GM12878 (cell line): ENCODE data around the gene ADAM19. TPM values are rescaled to one million over a fixed set of nuclear protein-coding genes. Genes with fewer than 3 reads are reported as not detected.

Experiments
- ATAC-seq: fragments of 200-7000 bp; cut with Tn5 transposase; 3 replicates; pipeline ENCODE4 v1.9.1; 2020; ENCODE audit warnings: mild to moderate bottlenecking, moderate library complexity
- BruUV-seq: library from RNA; stranded (reverse); fragments of 400-500 nt; replicated peaks from 2 replicates; lab custom pipeline; 2021; lab: Mats Ljungman, UMichigan
- CTCF ChIA-PET: fragments of 300-600 bp; sonication (Branson Sonifier 250); formaldehyde crosslinking; extraction: SDS; loops from one replicate; lab custom pipeline; 2021; ENCODE audit warnings: inconsistent platforms; lab: Yijun Ruan, JAX
- POLR2A ChIA-PET: fragments of 350-600 bp; formaldehyde crosslinking; extraction: SDS; loops from one replicate; lab custom pipeline; 2021; ENCODE audit warnings: inconsistent platforms; lab: Charles Lee
- RAD21 ChIA-PET: fragments of 300-600 bp; sonication (Branson Sonifier 250); formaldehyde crosslinking; loops from one replicate; lab custom pipeline; 2023; ENCODE audit warnings: antibody characterized with exemption; ENCODE audit not compliant: unreplicated experiment; lab: Charles Lee
- SMC1A ChIA-PET: fragments of 300-600 bp; sonication (Branson Sonifier 250); formaldehyde crosslinking; loops from one replicate; lab custom pipeline; 2023; ENCODE audit not compliant: unreplicated experiment, uncharacterized antibody; lab: Charles Lee
- DNase-seq: peaks from one replicate; pipeline ENCODE4 v3.0.0-alpha.2; 2011; ENCODE audit warnings: low read depth, low spot score
- FAIRE-seq: peaks from 3 replicates; lab custom pipeline; 2011; peaks lifted over from hg19 to GRCh38; lab: Jason Lieb, UNC
- H2AFZ ChIP-seq: 2 replicates; pipeline ENCODE4 v1.6.0; 2011; ENCODE audit warnings: low read depth, low read length, control low read depth; ENCODE audit not compliant: control insufficient read depth
- H3K27ac ChIP-seq: 2 replicates; pipeline ENCODE4 v1.5.1; 2011; ENCODE audit warnings: control low read depth; ENCODE audit not compliant: control insufficient read depth, insufficient read depth
- H3K27me3 ChIP-seq, 2 experiments: replicated peaks in 1 of 2; 2 replicates each; pipeline versions ENCODE4 v1.6.0 to v1.6.1; 2011; ENCODE audit warnings: low read length in 1 of 2; ENCODE audit not compliant: control insufficient read depth in 2 of 2, insufficient read depth in 2 of 2
- H3K36me3 ChIP-seq, 2 experiments: 2 replicates each; pipeline ENCODE4 v1.5.1; 2011; ENCODE audit warnings: low read length in 1 of 2; ENCODE audit not compliant: control insufficient read depth in 2 of 2, insufficient read depth in 2 of 2
- H3K4me1 ChIP-seq: 2 replicates; pipeline ENCODE4 v1.6.1; 2011; ENCODE audit warnings: mild to moderate bottlenecking, low read length, moderate library complexity, mixed read lengths; ENCODE audit not compliant: control insufficient read depth, insufficient read depth
- H3K4me2 ChIP-seq: 2 replicates; pipeline ENCODE4 v1.6.0; 2011; ENCODE audit warnings: control low read depth; ENCODE audit not compliant: control insufficient read depth, insufficient read depth
- H3K4me3 ChIP-seq: fragments of 200-600 bp; sonication (generic); 2 replicates; pipeline ENCODE4 v1.5.1; 2016
- H3K79me2 ChIP-seq: 2 replicates; pipeline ENCODE4 v1.6.0; 2011; ENCODE audit warnings: low read length; ENCODE audit not compliant: control insufficient read depth, insufficient read depth
- H3K9ac ChIP-seq: 2 replicates; pipeline ENCODE4 v1.8.0; 2011; ENCODE audit warnings: low read length, control low read depth, mixed read lengths; ENCODE audit not compliant: control insufficient read depth, insufficient read depth
- H3K9me3 ChIP-seq: replicated peaks from 3 replicates; pipeline ENCODE4 v1.5.1; 2011; ENCODE audit warnings: mild to moderate bottlenecking, low read length; ENCODE audit not compliant: control insufficient read depth, insufficient read depth
- H4K20me1 ChIP-seq: 2 replicates; pipeline ENCODE4 v1.6.0; 2011; ENCODE audit not compliant: control insufficient read depth, insufficient read depth
- BRCA1 ChIP-seq: IDR thresholded peaks from 2 replicates; pipeline ENCODE4 v1.6.1; 2011; ENCODE audit warnings: low read depth, low read length, improper control_type of control experiment
- CBX5 ChIP-seq: sonication (generic); IDR thresholded peaks from 2 replicates; pipeline ENCODE4 v1.6.1; 2016; ENCODE audit warnings: low read depth, moderate library complexity, mild to moderate bottlenecking, inconsistent platforms
- CREM ChIP-seq: IDR thresholded peaks from 2 replicates; pipeline ENCODE4 v1.6.1; 2014; ENCODE audit warnings: antibody characterized with exemption, low read depth
- FOXM1 ChIP-seq: IDR thresholded peaks from 2 replicates; pipeline ENCODE4 v1.6.1; 2012; ENCODE audit warnings: low read depth, mild to moderate bottlenecking, inconsistent platforms, low read length, moderate library complexity
- MAX ChIP-seq: IDR thresholded peaks from 2 replicates; pipeline ENCODE4 v1.6.1; 2012; ENCODE audit warnings: low read depth, low read length, improper control_type of control experiment
- MYB ChIP-seq: fragments of 150-350 bp; IDR thresholded peaks from 2 replicates; pipeline ENCODE4 v1.6.1; 2014; ENCODE audit warnings: mild to moderate bottlenecking, low read depth, low read length, borderline replicate concordance
- RFX5 ChIP-seq: IDR thresholded peaks from 2 replicates; pipeline ENCODE4 v1.6.1; 2011; ENCODE audit warnings: low read depth, low read length, improper control_type of control experiment
- STAT3 ChIP-seq: IDR thresholded peaks from 2 replicates; pipeline ENCODE4 v1.6.1; 2011; ENCODE audit warnings: low read depth, low read length, improper control_type of control experiment
- TARDBP ChIP-seq: IDR thresholded peaks from 2 replicates; pipeline ENCODE4 v1.6.1; 2016; ENCODE audit warnings: borderline replicate concordance
- WGBS: methylation state at CpG from one replicate; pipeline ENCODE4 v1.1.6; 2016; ENCODE audit warnings: low lambda C conversion rate; ENCODE audit not compliant: insufficient replicate concordance, insufficient coverage; ENCODE audit errors: missing lambda C conversion rate; 5-methylcytosine and 5-hydroxymethylcytosine counted together
- in situ Hi-C: fragments of 300-500 bp; cut with MboI; formaldehyde crosslinking; loops from 9 replicates; pipeline ENCODE4 v1.14.3; 2018; ENCODE audit warnings: mixed read lengths
- intact Hi-C: fragments of 100-400 bp; cut with micrococcal nuclease; formaldehyde crosslinking; loops from one replicate; pipeline ENCODE4 v1.14.2; 2022; ENCODE audit not compliant: unreplicated experiment
- polyA plus RNA-seq, 11 experiments: library from polyadenylated mRNA; depleted of rRNA in 4 of 11; unstranded in 6 of 11; stranded (reverse) in 5 of 11; fragments of >200 nt; fragmentation: Nextera tagmentation in 4 of 11; fragmentation: Illumina TruSeq in 1 of 11; extraction: Ambion mirVana in 4 of 11; extraction: Trizol in 1 of 11; gene quantifications; 1 replicate in 1 of 11; 2 replicates in 10 of 11; pipeline versions ENCODE4 v1.2.1 to v1.2.3, GENCODE V29; 2011 to 2016; ENCODE audit warnings: inconsistent platforms in 2 of 11, missing spikeins in 2 of 11, low read depth in 1 of 11
- total RNA-seq, 4 experiments: library from RNA; depleted of rRNA in 3 of 4; stranded (reverse); fragments of >200 nt in 3 of 4; fragmentation: Illumina TruSeq in 1 of 4; extraction: Trizol in 1 of 4; gene quantifications; 2 replicates each; pipeline versions ENCODE4 v1.2.1 to v1.2.3, GENCODE V29; 2013 to 2021
- TF ChIP-seq, protein P1 (sequence below): IDR thresholded peaks from 2 replicates; pipeline ENCODE4 v1.6.1; 2011; ENCODE audit warnings: borderline replicate concordance, low read depth, mild to moderate bottlenecking, moderate library complexity, mixed read lengths, low read length; ENCODE audit not compliant: insufficient read depth; ENCODE audit errors: extremely low read length
- TF ChIP-seq, protein P2 (sequence below): IDR thresholded peaks from 2 replicates; pipeline ENCODE4 v1.6.1; 2011; ENCODE audit warnings: mild to moderate bottlenecking, low read depth, low read length, moderate library complexity; ENCODE audit not compliant: insufficient replicate concordance
- TF ChIP-seq, protein P3 (sequence below): IDR thresholded peaks from 2 replicates; pipeline ENCODE4 v1.6.1; 2012; ENCODE audit warnings: improper control_type of control experiment, low read depth, low read length; ENCODE audit not compliant: insufficient replicate concordance

The ADAM19 gene
- total and polyA plus RNA-seq, 10 of the 15 experiments (the other 5 are each of a cell fraction or from before 2014, with no cell fraction given): 16.0 to 92.8 (median 44.7) TPM

DNA sequence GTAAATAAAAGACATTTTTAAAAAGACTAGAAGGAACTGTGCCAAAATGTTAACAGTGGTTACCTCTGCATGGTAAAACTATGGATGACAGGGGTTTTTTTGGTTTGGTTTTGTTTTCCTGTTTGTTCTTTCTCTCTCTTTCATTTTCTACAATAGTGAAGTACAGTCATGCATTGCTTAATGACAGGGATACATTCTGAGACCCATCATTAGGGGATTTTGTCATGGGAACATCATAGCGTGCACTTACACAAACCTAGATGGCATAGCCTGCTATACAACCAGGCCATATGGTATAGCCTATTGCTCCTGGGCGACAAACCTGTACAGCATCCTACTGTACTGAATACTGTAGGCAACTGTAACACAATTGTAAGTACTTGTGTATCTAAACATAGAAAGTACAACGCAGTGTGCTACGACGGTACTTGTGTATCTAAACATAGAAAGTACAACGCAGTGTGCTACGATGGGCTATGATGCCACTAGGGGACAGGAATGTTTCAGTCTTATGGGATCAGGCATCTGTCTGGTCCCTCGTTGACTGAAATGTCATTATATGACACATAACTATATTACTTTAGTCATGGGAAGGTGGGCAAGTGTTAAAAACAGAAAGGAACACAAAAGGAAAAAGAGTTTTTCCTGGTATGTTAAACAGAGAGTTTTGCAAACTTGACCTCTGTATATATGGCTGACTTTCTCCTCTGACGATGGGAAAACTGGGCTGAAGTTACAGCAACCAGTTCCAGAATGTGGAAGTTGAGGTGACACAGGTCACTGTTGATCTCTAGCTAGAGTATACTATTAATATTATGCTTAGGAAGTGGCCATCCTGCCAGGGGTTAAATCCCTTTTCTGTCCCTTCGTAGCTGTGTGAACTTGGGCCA lies 7.4 kb upstream of the ADAM19 start:
- H3K79me2 ChIP-seq: no peaks in the 10 kb centered on the region
- no TSS peak for BruUV-seq
- H4K20me1 ChIP-seq: no peaks in the 10 kb centered on the region
- H3K4me1 ChIP-seq: peaks cover 33% of the 10 kb centered on the region
- peak; percentile 35 for FAIRE-seq
- ChIA-PET CTCF (interaction anchor here (0.9 to 3.5 kb wide), 9 partner anchors 11 to 240 kb away, joined by 3 to 16 read pairs (median 4); no protein-coding TSS in a partner anchor), POLR2A (interaction anchor here (0.7 to 4.0 kb wide), 6 partner anchors 11 to 148 kb away, joined by 3 to 18 read pairs (median 4); no protein-coding TSS in a partner anchor), RAD21 (interaction anchor here (0.5 to 4.6 kb wide), 6 partner anchors 12 to 64 kb away, joined by 3 to 47 read pairs (median 4); no protein-coding TSS in a partner anchor), SMC1A (interaction anchor here (0.9 to 8.3 kb wide), 11 partner anchors 10 to 161 kb away, joined by 3 to 146 read pairs (median 4); partner anchors contain the start of gene LSM11)
- intact Hi-C loops (loop anchor here (1.0 kb wide), 1 partner anchor 11 kb away; no protein-coding TSS in a partner anchor), in situ Hi-C loops (no loop called here)
- H2AFZ ChIP-seq: peak overlapping the region; percentile 11
- peak overlapping the region; percentile 52 for H3K4me2 ChIP-seq
- peaks cover 2% of the 10 kb centered on the region; the same call in 1 of the 3 replicates for H3K9me3 ChIP-seq
- H3K4me3 ChIP-seq: no peak overlapping the region
- H3K9ac ChIP-seq: no peak overlapping the region
- ATAC-seq: peak; percentile 85
- 11% methylated on average over 10 of the region's 10 CpGs for WGBS
- H3K27ac ChIP-seq: peak overlapping the region; percentile 23; the same call in 1 of the 2 replicates
- no peaks in the 10 kb centered on the region for H3K36me3 ChIP-seq
- H3K27me3 ChIP-seq: no peaks in the 10 kb centered on the region
- no peak for DNase-seq
- TF ChIP-seq RFX5: no peak
- TF ChIP-seq BRCA1: no peak
- no peak for TF ChIP-seq CBX5
- TF ChIP-seq STAT3: 0 out of 2 replicates have a peak, but pooled peaks have one; percentile 44
- peak; percentile 42; the same call in 1 of the 2 replicates for TF ChIP-seq CREM
- TF ChIP-seq TARDBP: no peak
- no peak for TF ChIP-seq MAX
- TF ChIP-seq FOXM1: peak; percentile 61; the same call in 1 of the 2 replicates
- TF ChIP-seq, protein P1, sequence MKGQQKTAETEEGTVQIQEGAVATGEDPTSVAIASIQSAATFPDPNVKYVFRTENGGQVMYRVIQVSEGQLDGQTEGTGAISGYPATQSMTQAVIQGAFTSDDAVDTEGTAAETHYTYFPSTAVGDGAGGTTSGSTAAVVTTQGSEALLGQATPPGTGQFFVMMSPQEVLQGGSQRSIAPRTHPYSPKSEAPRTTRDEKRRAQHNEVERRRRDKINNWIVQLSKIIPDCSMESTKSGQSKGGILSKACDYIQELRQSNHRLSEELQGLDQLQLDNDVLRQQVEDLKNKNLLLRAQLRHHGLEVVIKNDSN: no peak
- no peak for TF ChIP-seq MYB
- TF ChIP-seq, protein P2, sequence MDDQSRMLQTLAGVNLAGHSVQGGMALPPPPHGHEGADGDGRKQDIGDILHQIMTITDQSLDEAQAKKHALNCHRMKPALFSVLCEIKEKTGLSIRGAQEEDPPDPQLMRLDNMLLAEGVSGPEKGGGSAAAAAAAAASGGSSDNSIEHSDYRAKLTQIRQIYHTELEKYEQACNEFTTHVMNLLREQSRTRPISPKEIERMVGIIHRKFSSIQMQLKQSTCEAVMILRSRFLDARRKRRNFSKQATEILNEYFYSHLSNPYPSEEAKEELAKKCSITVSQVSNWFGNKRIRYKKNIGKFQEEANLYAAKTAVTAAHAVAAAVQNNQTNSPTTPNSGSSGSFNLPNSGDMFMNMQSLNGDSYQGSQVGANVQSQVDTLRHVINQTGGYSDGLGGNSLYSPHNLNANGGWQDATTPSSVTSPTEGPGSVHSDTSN: no peak
- TF ChIP-seq, protein P3, sequence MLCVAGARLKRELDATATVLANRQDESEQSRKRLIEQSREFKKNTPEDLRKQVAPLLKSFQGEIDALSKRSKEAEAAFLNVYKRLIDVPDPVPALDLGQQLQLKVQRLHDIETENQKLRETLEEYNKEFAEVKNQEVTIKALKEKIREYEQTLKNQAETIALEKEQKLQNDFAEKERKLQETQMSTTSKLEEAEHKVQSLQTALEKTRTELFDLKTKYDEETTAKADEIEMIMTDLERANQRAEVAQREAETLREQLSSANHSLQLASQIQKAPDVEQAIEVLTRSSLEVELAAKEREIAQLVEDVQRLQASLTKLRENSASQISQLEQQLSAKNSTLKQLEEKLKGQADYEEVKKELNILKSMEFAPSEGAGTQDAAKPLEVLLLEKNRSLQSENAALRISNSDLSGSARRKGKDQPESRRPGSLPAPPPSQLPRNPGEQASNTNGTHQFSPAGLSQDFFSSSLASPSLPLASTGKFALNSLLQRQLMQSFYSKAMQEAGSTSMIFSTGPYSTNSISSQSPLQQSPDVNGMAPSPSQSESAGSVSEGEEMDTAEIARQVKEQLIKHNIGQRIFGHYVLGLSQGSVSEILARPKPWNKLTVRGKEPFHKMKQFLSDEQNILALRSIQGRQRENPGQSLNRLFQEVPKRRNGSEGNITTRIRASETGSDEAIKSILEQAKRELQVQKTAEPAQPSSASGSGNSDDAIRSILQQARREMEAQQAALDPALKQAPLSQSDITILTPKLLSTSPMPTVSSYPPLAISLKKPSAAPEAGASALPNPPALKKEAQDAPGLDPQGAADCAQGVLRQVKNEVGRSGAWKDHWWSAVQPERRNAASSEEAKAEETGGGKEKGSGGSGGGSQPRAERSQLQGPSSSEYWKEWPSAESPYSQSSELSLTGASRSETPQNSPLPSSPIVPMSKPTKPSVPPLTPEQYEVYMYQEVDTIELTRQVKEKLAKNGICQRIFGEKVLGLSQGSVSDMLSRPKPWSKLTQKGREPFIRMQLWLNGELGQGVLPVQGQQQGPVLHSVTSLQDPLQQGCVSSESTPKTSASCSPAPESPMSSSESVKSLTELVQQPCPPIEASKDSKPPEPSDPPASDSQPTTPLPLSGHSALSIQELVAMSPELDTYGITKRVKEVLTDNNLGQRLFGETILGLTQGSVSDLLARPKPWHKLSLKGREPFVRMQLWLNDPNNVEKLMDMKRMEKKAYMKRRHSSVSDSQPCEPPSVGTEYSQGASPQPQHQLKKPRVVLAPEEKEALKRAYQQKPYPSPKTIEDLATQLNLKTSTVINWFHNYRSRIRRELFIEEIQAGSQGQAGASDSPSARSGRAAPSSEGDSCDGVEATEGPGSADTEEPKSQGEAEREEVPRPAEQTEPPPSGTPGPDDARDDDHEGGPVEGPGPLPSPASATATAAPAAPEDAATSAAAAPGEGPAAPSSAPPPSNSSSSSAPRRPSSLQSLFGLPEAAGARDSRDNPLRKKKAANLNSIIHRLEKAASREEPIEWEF: no peak
